Astrocyte (in vitro differentiated cells and primary cell): ENCODE data around the gene TBX18.

Source experiments
- CTCF ChIP-seq: IDR thresholded peaks from 2 replicates; pipeline ENCODE4 v1.5.1; 2011; ENCODE audit warnings: low read depth, mild to moderate bottlenecking, inconsistent platforms, low read length, moderate library complexity; ENCODE audit not compliant: insufficient read depth
- EZH2 ChIP-seq: IDR thresholded peaks from 2 replicates; pipeline ENCODE4 v1.6.1; 2012; ENCODE audit warnings: mild to moderate bottlenecking, low read length, inconsistent platforms; ENCODE audit not compliant: insufficient read depth

GRCh38 chr6:84774157-84774984 lies 10.0 kb upstream of the TBX18 start:
- TF ChIP-seq EZH2 = no peak
- TF ChIP-seq CTCF = peak; percentile 27
